GM06990 (cell line): ENCODE measurements around the gene SLC45A3.
"Not testable (repeated sequence)": the region's sequence is repeated elsewhere in the genome, so short reads cannot be mapped to it uniquely, and the experiment has no call there.

Experiments
- DNase-seq: peaks from one replicate; pipeline ENCODE4 v3.0.0-alpha.2; 2011; ENCODE audit not compliant: insufficient read length; ENCODE audit errors: extremely low read depth
- H3K27me3 ChIP-seq: replicated peaks from 2 replicates; pipeline ENCODE4 v1.6.0; 2011; ENCODE audit warnings: low read length; ENCODE audit not compliant: control insufficient read depth, insufficient read depth
- H3K36me3 ChIP-seq: 2 replicates; pipeline ENCODE4 v1.5.1; 2011; ENCODE audit warnings: low read length; ENCODE audit not compliant: control insufficient read depth, insufficient read depth
- H3K4me3 ChIP-seq: replicated peaks from 2 replicates; pipeline ENCODE4 v1.5.1; 2011; ENCODE audit warnings: low read depth, mild to moderate bottlenecking, control low read depth, low read length
- TF ChIP-seq, protein P1 (sequence below): IDR thresholded peaks from 2 replicates; pipeline ENCODE4 v1.5.1; 2011; ENCODE audit warnings: low read length, control low read depth, mild to moderate bottlenecking, inconsistent platforms; ENCODE audit not compliant: insufficient read depth, poor library complexity, severe bottlenecking

Gene SLC45A3

DNA sequence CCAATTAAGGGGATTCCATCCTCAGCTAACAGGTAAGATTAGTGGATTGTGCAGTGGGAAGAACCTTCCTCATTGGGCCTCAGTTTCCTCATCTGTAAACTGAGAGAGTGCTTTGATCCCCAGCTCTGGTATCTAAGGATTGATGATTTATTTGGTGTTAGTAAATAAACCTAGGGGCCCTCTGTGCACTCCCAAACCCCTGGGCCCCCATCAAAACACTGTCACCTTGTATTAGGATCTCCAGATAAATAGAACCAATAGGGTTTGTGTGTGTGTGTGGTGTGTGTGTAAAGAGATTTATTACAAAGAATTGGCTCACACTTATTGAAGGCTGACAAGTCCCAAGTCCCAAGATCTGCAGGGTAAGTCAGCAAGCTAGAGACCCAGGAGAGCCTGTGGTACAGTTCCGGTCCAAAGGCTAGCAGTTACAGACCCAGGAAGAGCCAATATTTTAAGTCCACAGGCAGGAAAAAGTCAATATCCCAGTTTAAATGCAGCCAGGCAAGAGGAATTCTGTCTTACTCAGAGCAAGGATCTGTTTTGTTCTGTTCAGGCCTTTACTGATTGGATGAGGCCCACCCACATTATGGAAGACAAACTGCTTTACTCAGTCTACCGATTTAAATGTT, 37.5 kb downstream of the SLC45A3 start:
- no peaks in the 10 kb centered on the region for H3K27me3 ChIP-seq
- H3K4me3 ChIP-seq: no peak overlapping the region
- H3K36me3 ChIP-seq: no peaks in the 10 kb centered on the region
- TF ChIP-seq, protein P1, sequence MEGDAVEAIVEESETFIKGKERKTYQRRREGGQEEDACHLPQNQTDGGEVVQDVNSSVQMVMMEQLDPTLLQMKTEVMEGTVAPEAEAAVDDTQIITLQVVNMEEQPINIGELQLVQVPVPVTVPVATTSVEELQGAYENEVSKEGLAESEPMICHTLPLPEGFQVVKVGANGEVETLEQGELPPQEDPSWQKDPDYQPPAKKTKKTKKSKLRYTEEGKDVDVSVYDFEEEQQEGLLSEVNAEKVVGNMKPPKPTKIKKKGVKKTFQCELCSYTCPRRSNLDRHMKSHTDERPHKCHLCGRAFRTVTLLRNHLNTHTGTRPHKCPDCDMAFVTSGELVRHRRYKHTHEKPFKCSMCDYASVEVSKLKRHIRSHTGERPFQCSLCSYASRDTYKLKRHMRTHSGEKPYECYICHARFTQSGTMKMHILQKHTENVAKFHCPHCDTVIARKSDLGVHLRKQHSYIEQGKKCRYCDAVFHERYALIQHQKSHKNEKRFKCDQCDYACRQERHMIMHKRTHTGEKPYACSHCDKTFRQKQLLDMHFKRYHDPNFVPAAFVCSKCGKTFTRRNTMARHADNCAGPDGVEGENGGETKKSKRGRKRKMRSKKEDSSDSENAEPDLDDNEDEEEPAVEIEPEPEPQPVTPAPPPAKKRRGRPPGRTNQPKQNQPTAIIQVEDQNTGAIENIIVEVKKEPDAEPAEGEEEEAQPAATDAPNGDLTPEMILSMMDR: no peak
- no peak for DNase-seq

DNA sequence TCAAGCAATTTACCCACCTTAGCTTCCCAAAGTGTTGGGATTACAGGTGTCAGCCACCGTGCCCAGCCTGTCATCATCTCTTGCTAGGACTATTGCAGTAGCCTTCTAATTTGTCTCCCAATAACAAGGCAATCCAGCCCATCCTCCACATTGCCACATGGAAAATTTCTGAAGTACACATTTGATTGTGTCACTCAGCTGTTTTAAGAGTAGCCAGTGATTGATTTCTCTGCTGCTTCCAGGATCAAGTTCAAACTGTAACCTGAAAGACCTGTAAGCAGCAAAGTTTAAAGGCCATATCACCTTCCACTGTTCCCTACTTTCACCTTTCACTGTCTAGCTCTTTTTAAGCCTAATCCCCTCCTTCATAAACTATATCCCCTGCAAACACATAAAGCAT, 40.7 kb downstream of the SLC45A3 start:
- TF ChIP-seq, protein P1: no peak
- no peak overlapping the region for H3K4me3 ChIP-seq
- DNase-seq: no peak
- no peaks in the 10 kb centered on the region for H3K36me3 ChIP-seq
- H3K27me3 ChIP-seq: no peaks in the 10 kb centered on the region

DNA sequence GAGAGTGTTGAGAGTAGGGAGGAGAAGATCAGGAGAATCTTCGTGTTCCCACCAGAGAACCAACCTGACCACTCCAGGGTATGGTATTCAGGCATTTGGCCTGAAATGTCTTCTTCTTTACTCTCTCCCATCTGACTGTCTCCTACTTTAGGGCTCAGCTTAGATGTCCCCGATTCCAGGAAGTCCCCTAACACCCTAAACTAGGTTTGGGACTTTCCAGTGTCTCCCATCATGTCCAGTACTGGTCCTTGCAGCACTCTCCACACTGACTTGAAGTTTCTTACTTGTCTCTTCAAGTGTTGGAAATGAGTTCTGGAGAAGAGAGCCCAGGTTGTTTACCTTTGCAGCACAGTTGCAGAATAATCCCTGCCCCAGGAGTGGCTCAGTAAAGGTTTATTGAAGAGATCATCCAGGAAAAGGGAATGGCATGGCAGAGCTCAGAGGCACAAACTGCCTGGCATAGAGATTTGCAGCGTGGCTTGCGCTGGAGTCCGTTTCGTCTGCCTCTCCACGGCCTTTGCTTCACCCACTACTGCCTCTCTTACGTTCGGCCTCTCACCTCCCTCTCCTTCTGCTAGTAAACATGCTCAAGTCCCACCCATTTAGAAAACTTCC, 42.3 kb downstream of the SLC45A3 start:
- H3K4me3 ChIP-seq: no peak overlapping the region
- H3K27me3 ChIP-seq: no peaks in the 10 kb centered on the region
- no peaks in the 10 kb centered on the region for H3K36me3 ChIP-seq
- TF ChIP-seq, protein P1: no peak
- no peak for DNase-seq

DNA sequence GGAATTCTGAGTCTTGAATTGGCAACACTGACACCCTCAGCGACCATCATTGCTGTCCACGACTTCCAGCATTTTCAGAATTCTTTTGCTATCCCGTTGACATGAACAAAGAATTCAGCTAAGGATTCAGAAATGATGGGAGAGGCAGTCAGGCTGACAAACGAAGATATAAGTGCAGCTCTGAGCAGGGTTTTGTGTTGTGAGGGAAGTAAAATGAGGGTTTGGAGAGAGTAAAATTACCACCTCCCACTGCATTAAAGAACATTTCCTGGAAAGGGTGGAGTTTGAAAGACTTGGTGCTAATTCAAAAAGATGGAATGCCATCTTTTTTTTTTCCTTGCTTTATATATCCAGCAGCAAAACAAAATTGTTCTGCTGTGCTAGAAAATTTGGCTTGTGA, 43.6 kb downstream of the SLC45A3 start:
- H3K4me3 ChIP-seq: no peak overlapping the region
- H3K36me3 ChIP-seq: no peaks in the 10 kb centered on the region
- TF ChIP-seq, protein P1: no peak
- no peak for DNase-seq
- H3K27me3 ChIP-seq: no peaks in the 10 kb centered on the region

DNA sequence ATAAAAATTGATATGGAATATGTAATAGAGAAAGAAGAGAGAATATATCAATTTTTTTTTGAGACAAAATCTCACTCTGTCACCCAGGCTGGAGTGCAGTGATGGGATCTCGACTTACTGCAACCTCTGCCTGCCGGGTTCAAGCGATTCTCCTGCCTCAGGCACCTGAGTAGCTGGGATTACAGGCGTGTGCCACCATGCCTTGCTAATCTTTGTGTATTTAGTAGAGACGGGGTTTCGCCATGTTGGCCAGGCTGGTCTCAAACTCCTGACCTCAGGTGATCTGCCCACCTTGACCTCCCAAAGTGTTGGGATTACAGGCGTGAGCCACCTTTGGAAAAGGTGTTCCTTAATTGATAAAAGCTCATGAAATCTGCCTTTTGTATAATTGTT, 44.2 kb downstream of the SLC45A3 start:
- H3K27me3 ChIP-seq, DNase-seq, H3K4me3 ChIP-seq, H3K36me3 ChIP-seq: not testable (repeated sequence)

GRCh38 chr1:205633421-205633976, 46.8 kb downstream of the SLC45A3 start:
- no peaks in the 10 kb centered on the region for H3K27me3 ChIP-seq
- H3K4me3 ChIP-seq: no peak overlapping the region
- no peaks in the 10 kb centered on the region for H3K36me3 ChIP-seq
- TF ChIP-seq, protein P1: no peak
- DNase-seq: no peak
